ENCODE data around the gene SLCO4A1.

DNA sequence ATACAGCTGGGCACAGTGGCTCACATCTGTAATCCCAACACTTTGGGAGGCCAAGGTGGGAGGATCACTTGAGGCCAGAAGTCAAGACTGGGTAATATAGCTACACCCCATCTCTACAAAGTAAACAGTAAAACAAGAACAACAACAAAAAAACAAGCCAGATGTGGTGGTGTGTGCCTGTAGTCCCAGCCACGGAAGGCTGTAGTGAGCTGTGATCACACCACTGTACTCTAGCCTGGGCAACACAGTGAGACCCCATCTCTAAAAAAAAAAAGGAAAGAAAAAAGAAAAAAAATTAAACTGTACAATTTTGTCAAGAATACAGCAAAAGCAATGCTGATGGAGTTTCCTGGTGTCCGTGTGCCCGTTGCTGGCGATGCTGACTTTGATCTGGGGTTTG lies 47.2 kb upstream of the SLCO4A1 start:
- TF ChIP-seq EZH2phosphoT487 (IDR thresholded peaks at IDR 0.05; ENCODE audit: insufficient read depth, low read depth): no peak
- no peak for TF ChIP-seq EZH2 (IDR thresholded peaks at IDR 0.05; ENCODE audit: insufficient read depth, poor library complexity, severe bottlenecking)

All from GM23248 (cell line).